Thyroid gland (tissue), 4 donors: ENCODE results near the gene SLC30A7.

Experiments used
- CTCF ChIP-seq, 6 experiments: fragments of 200-600 bp in 3 of 6; fragments of 450-650 bp in 3 of 6; sonication (generic) in 3 of 6; IDR thresholded peaks; one replicate each; pipeline ENCODE4 v1.5.1; 2016 to 2019; ENCODE audit warnings: antibody characterized with exemption in 6 of 6, mild to moderate bottlenecking in 2 of 6, inconsistent platforms in 1 of 6, moderate library complexity in 1 of 6
- POLR2A ChIP-seq, 2 donors: fragments of 450-650 bp; IDR thresholded peaks; one replicate each; pipeline ENCODE4 v1.6.1; 2017; ENCODE audit warnings: antibody characterized with exemption in 2 of 2, mild to moderate bottlenecking in 2 of 2, moderate library complexity in 1 of 2

- TF ChIP-seq CTCF (IDR thresholded peaks at IDR 0.05) (no peak), POLR2A (IDR thresholded peaks at IDR 0.05) (no peak)
These were observed 99.5 kb downstream of the SLC30A7 start for GRCh38 chr1:100995198-100995988.
